Activated gamma-delta T cell treated with Interleukin-2 at 50 U/mL for 16 hours (primary cell): ENCODE measurements around the gene GALR1.

Experiments
- DNase-seq: peaks from one replicate; pipeline ENCODE4 v3.0.0-alpha.2; 2020

The GALR1 gene

DNA sequence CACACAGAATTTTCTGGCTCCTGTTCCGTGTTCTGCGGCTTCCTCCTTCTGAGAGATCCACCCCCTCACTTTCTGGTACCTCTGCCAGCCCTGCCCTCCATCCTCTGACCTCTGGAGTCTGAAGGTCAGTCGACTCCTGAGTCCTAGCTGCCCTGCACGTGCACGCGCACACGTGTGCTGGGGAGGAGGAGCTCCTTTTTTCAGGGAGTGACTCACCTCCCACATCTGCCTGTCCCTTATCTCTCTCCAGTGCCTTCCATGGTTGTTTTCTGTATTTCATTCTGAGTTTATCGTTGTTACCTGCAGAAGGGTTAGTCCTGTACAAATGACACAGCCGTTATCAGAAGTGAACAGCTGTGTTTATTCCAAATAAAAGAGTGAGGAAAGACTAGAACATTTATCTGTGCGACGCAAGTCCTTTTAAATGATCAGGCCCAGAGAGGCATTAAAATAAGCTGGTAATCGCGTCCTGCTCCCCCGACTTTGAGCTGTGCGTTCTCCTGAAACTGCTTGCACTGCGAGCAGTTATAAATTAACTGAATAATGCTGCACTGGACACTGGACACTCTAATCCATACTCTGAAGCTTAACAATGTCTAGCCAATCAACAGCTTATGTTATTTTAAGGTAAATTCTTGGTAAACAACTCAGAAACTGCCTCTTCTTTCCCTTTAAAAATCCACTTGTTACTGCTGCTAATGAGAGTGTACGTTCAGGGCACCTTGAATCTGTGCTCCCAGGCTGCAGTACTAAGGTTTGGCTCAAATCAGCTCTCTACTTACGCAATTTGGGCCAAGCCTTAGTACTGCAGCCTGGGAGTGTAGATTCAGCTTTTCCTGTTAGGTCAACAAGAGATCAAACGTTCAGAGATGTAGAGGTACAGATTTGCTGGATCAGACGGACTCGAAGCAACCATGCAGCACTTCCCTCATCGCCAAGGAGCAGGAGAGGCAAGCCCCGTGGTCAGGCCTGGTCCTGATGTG is 72.5 kb downstream of the GALR1 start:
- no peak for DNase-seq

- no peak for DNase-seq
Measured at GRCh38 chr18:77323640-77324299, 74.1 kb downstream of the GALR1 start.
